Measurements from ENCODE around the gene MIDN. TPM values are rescaled to one million over a fixed set of nuclear protein-coding genes. Genes with fewer than 3 reads are reported as not detected.

MIDN gene
- total RNA-seq, 1 experiment from 2014 or later, result 286 TPM

DNA sequence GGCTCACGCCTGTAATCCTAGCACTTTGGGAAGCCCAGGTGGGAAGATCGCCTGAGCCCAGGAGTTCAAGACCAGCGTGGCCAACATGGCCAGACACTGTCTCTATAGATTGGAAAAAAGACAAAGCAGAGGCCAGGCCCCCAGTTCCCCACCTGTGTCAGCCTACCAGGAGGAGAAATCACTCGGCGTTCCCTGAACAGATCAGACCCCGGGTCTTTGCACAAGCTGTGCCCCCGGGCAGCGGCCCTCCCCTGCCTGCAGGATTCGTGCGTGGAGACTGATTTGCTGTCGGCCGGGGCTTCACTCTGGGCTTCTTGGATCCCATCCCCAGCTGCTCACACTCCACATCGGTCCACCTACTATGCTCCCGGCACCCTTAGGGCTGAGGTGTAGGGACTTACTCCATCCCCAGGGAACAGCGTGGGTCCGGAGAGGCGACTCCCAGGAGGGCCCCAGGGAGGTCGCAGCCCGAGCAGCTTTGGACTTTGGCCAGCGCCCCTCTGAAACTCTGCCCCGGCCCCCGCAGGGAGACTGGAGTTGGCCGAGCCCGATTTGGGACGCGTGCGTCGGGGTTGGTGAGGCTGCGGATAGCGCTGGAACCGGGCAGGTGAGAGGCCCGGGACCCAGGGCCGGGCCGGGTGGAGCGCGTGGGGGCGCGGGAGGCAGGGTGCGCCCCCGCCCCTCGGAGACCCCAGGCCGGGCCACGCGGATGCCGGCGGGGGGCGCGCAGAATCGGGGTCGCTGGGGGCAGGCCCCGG is 36.8 kb downstream of the MIDN start:
- no peak overlapping the region for H4K5ac ChIP-seq (ENCODE audit: insufficient read length, low read depth, low read length)
- no peak overlapping the region for H4K91ac ChIP-seq (ENCODE audit: insufficient read length, low read depth, low read length)
- no peak overlapping the region for H2BK12ac ChIP-seq (ENCODE audit: insufficient read length, low read depth, low read length)
- no CpG with 5 or more reads among the region's 51 CpGs for WGBS (ENCODE audit: extremely low coverage, insufficient read length, low lambda C conversion rate)
- Mint-ChIP-seq H3K36me3 (ENCODE audit: insufficient read depth in 1 of 3, low read depth in 3 of 3) (peaks cover 0 to 4% (median 4%) of the 10 kb centered on the region in 3 experiments; a peak in 2 of 7 replicates), H3K27me3 (ENCODE audit: low read depth) (peaks cover 15% of the 10 kb centered on the region), H3K27ac (no peak overlapping the region), H3K9me3 (no peaks in the 10 kb centered on the region), H3K4me3 (peak overlapping the region; percentile 62 to 80), H3K4me1 (peaks cover 7 to 20% of the 10 kb centered on the region in 2 experiments)
- DNase-seq, result no peak
- no peak overlapping the region for H2BK15ac ChIP-seq (ENCODE audit: low read depth, low read length)
- no peak overlapping the region for H2AFZ ChIP-seq (ENCODE audit: low read length)
- no peak for TF ChIP-seq CTCF (conservative IDR thresholded peaks at IDR 0.05)
- H2BK5ac ChIP-seq (ENCODE audit: insufficient read length, low read length), result no peak overlapping the region
- H3K27me3 ChIP-seq (ENCODE audit: insufficient read depth, low read length), result no peaks in the 10 kb centered on the region
- no peak overlapping the region for H3T11ph ChIP-seq (ENCODE audit: low read length)
- no peaks in the 10 kb centered on the region for H3K79me1 ChIP-seq (ENCODE audit: insufficient read depth, low read depth, low read length, poor library complexity, severe bottlenecking)
- peak overlapping the region; percentile 19 for H3K4me2 ChIP-seq (ENCODE audit: insufficient read depth, insufficient read length, low read length)
- H3K4ac ChIP-seq (ENCODE audit: low read depth, low read length), result no peak overlapping the region
- no peak overlapping the region for H2BK20ac ChIP-seq (ENCODE audit: low read depth, low read length, poor library complexity, severe bottlenecking)
- no peak overlapping the region for H3K9ac ChIP-seq (ENCODE audit: extremely low read depth, insufficient read length, low read length)
- H3K56ac ChIP-seq (ENCODE audit: insufficient read length, low read depth, low read length), result no peak overlapping the region
- no peak overlapping the region for H4K8ac ChIP-seq (replicated peaks; ENCODE audit: insufficient read length, low read depth, low read length)
- H3K79me2 ChIP-seq (ENCODE audit: insufficient read depth, low read length), result peaks cover 2% of the 10 kb centered on the region; the same call in 1 of the 2 replicates
- H3K4me1 ChIP-seq (ENCODE audit: insufficient read depth, low read length), result no peaks in the 10 kb centered on the region
- peak overlapping the region; percentile 68 for H3K14ac ChIP-seq (ENCODE audit: insufficient read depth, low read length)
- H2AK5ac ChIP-seq (ENCODE audit: insufficient read length, low read length), result no peak overlapping the region
- H3K9me3 ChIP-seq (ENCODE audit: control insufficient read depth, low read depth, low read length), result no peaks in the 10 kb centered on the region
- no peak overlapping the region for H3K18ac ChIP-seq (ENCODE audit: insufficient read length, low read depth, low read length)
- H3K23me2 ChIP-seq (ENCODE audit: insufficient read length, low read depth, low read length, poor library complexity, severe bottlenecking), result peaks cover 4% of the 10 kb centered on the region
- no peak overlapping the region for H3K27ac ChIP-seq (ENCODE audit: insufficient read length, low read depth, low read length)
- H3K23ac ChIP-seq (ENCODE audit: insufficient read length, low read depth, low read length), result no peak overlapping the region
- no peaks in the 10 kb centered on the region for H4K20me1 ChIP-seq (ENCODE audit: control insufficient read depth, insufficient read depth, insufficient read length)
- no peak overlapping the region for H2BK120ac ChIP-seq (ENCODE audit: low read depth, low read length, poor library complexity, severe bottlenecking)

Measured in H9 (cell line).